ENCODE results near the gene ZFP57.

GRCh38 chr6:29656157-29656556 is 24.8 kb downstream of the ZFP57 start:
- TF ChIP-seq TEAD4 (IDR thresholded peaks at IDR 0.05): no peak
- TF ChIP-seq EP300 (IDR thresholded peaks at IDR 0.05; ENCODE audit: borderline replicate concordance): no peak
- TF ChIP-seq YY1 (IDR thresholded peaks at IDR 0.05; ENCODE audit: low read depth): no peak
- no peak for TF ChIP-seq TCF12 (IDR thresholded peaks at IDR 0.05; ENCODE audit: low read depth)
- TF ChIP-seq CEBPB (IDR thresholded peaks at IDR 0.05): no peak
- TF ChIP-seq TAF1 (IDR thresholded peaks at IDR 0.05; ENCODE audit: low read depth): no peak
- no peak for TF ChIP-seq CREB1 (IDR thresholded peaks at IDR 0.05; ENCODE audit: low read depth)
- TF ChIP-seq ZBTB7A (IDR thresholded peaks at IDR 0.05; ENCODE audit: low read depth): no peak
- TF ChIP-seq FOXM1 (IDR thresholded peaks at IDR 0.05; ENCODE audit: borderline replicate concordance, low read depth): no peak
- TF ChIP-seq RAD21 (IDR thresholded peaks at IDR 0.05; ENCODE audit: low read depth): no peak
- TF ChIP-seq REST (IDR thresholded peaks at IDR 0.05; ENCODE audit: low read depth): no peak
- TF ChIP-seq USF1 (IDR thresholded peaks at IDR 0.05): no peak
- no peak for TF ChIP-seq MAX (IDR thresholded peaks at IDR 0.05)

All from Ishikawa (cell line).